WTC11 (cell line): ENCODE measurements around the gene MICAL2. TPM values are rescaled to one million over a fixed set of nuclear protein-coding genes. Genes with fewer than 3 reads are reported as not detected.

ENCODE experiments used
- ATAC-seq: fragments of 200-7000 bp; cut with Tn5 transposase; 2 replicates; pipeline ENCODE4 v1.10.0; 2021; ENCODE audit warnings: mild to moderate bottlenecking, moderate library complexity
- CTCF ChIA-PET: fragments of 300-600 bp; sonication (Branson Sonifier 250); formaldehyde crosslinking; loops from one replicate; lab custom pipeline; 2021; ENCODE audit warnings: antibody characterized with exemption; lab: Charles Lee
- POLR2A ChIA-PET: fragments of 350-600 bp; sonication (Branson Sonifier 250); formaldehyde crosslinking; loops from one replicate; lab custom pipeline; 2021; ENCODE audit warnings: antibody characterized with exemption; lab: Charles Lee
- DNase-seq: peaks from one replicate; pipeline ENCODE4 v3.0.0; 2021; ENCODE audit warnings: low spot score
- H3K27ac Mint-ChIP-seq: 2 replicates; pipeline ENCODE4 v1.8.0; 2021; ENCODE audit warnings: mixed read lengths
- H3K27me3 Mint-ChIP-seq: 2 replicates; pipeline ENCODE4 v1.8.0; 2021; ENCODE audit warnings: low read depth, mild to moderate bottlenecking, moderate library complexity, mixed read lengths
- H3K36me3 Mint-ChIP-seq: 2 replicates; pipeline ENCODE4 v1.8.0; 2021; ENCODE audit warnings: mixed read lengths
- H3K4me1 Mint-ChIP-seq: 2 replicates; pipeline ENCODE4 v1.8.0; 2022; ENCODE audit warnings: mixed read lengths
- H3K4me3 Mint-ChIP-seq: 2 replicates; pipeline ENCODE4 v1.8.0; 2021; ENCODE audit warnings: mild to moderate bottlenecking, moderate library complexity, mixed read lengths
- H3K9me3 Mint-ChIP-seq: 2 replicates; pipeline ENCODE4 v1.8.0; 2021; ENCODE audit warnings: mixed read lengths
- FOXJ3 ChIP-seq: sonication (generic); formaldehyde crosslinking; IDR thresholded peaks from 2 replicates; pipeline ENCODE4 v1.9.0; 2021; ENCODE audit warnings: missing genetic modification reagents, mild to moderate bottlenecking, borderline replicate concordance
- GABPB1 ChIP-seq: sonication (generic); formaldehyde crosslinking; IDR thresholded peaks from 2 replicates; pipeline ENCODE4 v1.8.1; 2023; ENCODE audit warnings: mild to moderate bottlenecking, missing genetic modification reagents
- GRHL2 ChIP-seq: fragments of 250-450 bp; sonication (Bioruptor Pico); IDR thresholded peaks from 2 replicates; pipeline ENCODE4 v1.8.0; 2022; ENCODE audit warnings: mild to moderate bottlenecking, moderate library complexity; ENCODE audit not compliant: insufficient replicate concordance, severe bottlenecking
- IRF2 ChIP-seq: sonication (generic); formaldehyde crosslinking; IDR thresholded peaks from 2 replicates; pipeline ENCODE4 v1.8.0; 2022; ENCODE audit warnings: low read depth, missing genetic modification reagents, borderline replicate concordance
- JAZF1 ChIP-seq: fragments of 250-450 bp; sonication (Bioruptor Pico); IDR thresholded peaks from 2 replicates; pipeline ENCODE4 v1.9.0; 2021; ENCODE audit warnings: moderate library complexity, mild to moderate bottlenecking, inconsistent platforms
- MLX ChIP-seq: sonication (generic); formaldehyde crosslinking; IDR thresholded peaks from 2 replicates; pipeline ENCODE4 v1.8.1; 2023; ENCODE audit warnings: mild to moderate bottlenecking, missing genetic modification reagents, moderate library complexity
- OVOL2 ChIP-seq: fragments of 250-450 bp; sonication (Bioruptor Pico); IDR thresholded peaks from 2 replicates; pipeline ENCODE4 v1.9.0; 2021; ENCODE audit warnings: mild to moderate bottlenecking, borderline replicate concordance
- ZNF121 ChIP-seq: sonication (generic); formaldehyde crosslinking; IDR thresholded peaks from 2 replicates; pipeline ENCODE4 v1.8.0; 2023; ENCODE audit warnings: missing genetic modification reagents
- ZNF281 ChIP-seq: sonication (generic); formaldehyde crosslinking; IDR thresholded peaks from 2 replicates; pipeline ENCODE4 v1.8.0; 2023; ENCODE audit warnings: mild to moderate bottlenecking, missing genetic modification reagents
- ZNF396 ChIP-seq: fragments of 250-450 bp; sonication (Bioruptor Pico); IDR thresholded peaks from 2 replicates; pipeline ENCODE4 v1.8.0; 2021; ENCODE audit warnings: mild to moderate bottlenecking, moderate library complexity, borderline replicate concordance
- ZNF416 ChIP-seq: fragments of 250-450 bp; sonication (Bioruptor Pico); IDR thresholded peaks from 2 replicates; pipeline ENCODE4 v1.9.0; 2021; ENCODE audit warnings: mild to moderate bottlenecking, inconsistent platforms
- ZNF671 ChIP-seq: fragments of 250-450 bp; sonication (Bioruptor Pico); IDR thresholded peaks from 2 replicates; pipeline ENCODE4 v1.8.0; 2021; ENCODE audit warnings: mild to moderate bottlenecking
- total RNA-seq: library from RNA; stranded (reverse); gene quantifications from 3 replicates; pipeline ENCODE4 v1.2.3, GENCODE V29; 2021
- TF ChIP-seq, protein P1 (sequence below): fragments of 250-450 bp; sonication (Bioruptor Pico); IDR thresholded peaks from 2 replicates; pipeline ENCODE4 v1.9.0; 2021; ENCODE audit warnings: mild to moderate bottlenecking
- TF ChIP-seq, protein P2 (sequence below): sonication (generic); formaldehyde crosslinking; IDR thresholded peaks from 2 replicates; pipeline ENCODE4 v1.8.0; 2022; ENCODE audit warnings: mild to moderate bottlenecking, missing genetic modification reagents
- TF ChIP-seq, protein P3 (sequence below): sonication (generic); formaldehyde crosslinking; IDR thresholded peaks from 2 replicates; pipeline ENCODE4 v1.8.1; 2023; ENCODE audit warnings: mild to moderate bottlenecking, missing genetic modification reagents
- TF ChIP-seq, protein P4 (sequence below): sonication (generic); formaldehyde crosslinking; IDR thresholded peaks from 2 replicates; pipeline ENCODE4 v1.8.0; 2022; ENCODE audit warnings: mild to moderate bottlenecking, missing genetic modification reagents

The MICAL2 gene
- total RNA-seq, 1 experiment from 2014 or later: 3.1 TPM

DNA sequence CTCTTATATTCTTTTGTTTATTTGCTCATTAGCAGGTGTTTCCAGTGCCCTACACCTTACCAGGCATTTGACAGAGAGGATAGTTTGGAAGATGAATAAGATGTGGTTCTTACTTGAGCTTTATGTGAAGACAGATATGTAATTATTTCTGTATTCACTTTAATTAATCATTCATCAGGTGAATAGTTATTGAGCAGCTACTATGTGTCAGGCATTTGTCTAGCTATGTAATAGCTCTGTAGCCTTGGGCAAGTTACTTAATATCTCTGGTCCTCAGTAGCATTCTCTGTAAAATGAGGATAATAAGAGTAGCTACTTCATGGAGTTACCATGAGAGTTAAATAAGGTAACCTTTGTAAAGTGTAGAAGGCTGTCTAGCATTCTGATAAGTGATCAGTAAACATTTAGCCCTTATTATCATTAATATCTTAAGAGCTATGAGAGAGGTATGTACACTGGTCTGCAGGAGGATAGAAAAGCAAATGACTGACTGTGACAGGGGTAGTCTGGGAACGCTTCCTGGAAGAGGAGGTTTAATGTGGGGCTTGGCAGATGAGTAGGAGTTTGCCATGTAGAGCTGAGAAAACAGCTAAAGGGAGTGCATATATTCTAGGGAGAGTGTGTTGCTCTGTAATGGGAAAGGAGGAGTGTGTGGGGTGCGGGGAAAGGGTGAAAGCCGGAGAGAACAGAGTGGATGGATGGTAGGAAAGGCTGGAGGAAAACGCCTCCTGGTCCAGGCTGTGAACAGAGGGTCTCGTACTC lies 56.1 kb downstream of the MICAL2 start:
- CTCF ChIA-PET: no interaction called here
- DNase-seq (no peak), ATAC-seq (no peak)
- Mint-ChIP-seq H3K36me3 (no peaks in the 10 kb centered on the region), H3K27me3 (no peaks in the 10 kb centered on the region), H3K9me3 (peaks cover 3% of the 10 kb centered on the region), H3K4me3 (no peak overlapping the region), H3K27ac (no peak overlapping the region), H3K4me1 (no peaks in the 10 kb centered on the region)
- POLR2A ChIA-PET: no interaction called here
- TF ChIP-seq, protein P1, sequence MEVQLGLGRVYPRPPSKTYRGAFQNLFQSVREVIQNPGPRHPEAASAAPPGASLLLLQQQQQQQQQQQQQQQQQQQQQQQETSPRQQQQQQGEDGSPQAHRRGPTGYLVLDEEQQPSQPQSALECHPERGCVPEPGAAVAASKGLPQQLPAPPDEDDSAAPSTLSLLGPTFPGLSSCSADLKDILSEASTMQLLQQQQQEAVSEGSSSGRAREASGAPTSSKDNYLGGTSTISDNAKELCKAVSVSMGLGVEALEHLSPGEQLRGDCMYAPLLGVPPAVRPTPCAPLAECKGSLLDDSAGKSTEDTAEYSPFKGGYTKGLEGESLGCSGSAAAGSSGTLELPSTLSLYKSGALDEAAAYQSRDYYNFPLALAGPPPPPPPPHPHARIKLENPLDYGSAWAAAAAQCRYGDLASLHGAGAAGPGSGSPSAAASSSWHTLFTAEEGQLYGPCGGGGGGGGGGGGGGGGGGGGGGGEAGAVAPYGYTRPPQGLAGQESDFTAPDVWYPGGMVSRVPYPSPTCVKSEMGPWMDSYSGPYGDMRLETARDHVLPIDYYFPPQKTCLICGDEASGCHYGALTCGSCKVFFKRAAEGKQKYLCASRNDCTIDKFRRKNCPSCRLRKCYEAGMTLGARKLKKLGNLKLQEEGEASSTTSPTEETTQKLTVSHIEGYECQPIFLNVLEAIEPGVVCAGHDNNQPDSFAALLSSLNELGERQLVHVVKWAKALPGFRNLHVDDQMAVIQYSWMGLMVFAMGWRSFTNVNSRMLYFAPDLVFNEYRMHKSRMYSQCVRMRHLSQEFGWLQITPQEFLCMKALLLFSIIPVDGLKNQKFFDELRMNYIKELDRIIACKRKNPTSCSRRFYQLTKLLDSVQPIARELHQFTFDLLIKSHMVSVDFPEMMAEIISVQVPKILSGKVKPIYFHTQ: no peak
- TF ChIP-seq, protein P2, sequence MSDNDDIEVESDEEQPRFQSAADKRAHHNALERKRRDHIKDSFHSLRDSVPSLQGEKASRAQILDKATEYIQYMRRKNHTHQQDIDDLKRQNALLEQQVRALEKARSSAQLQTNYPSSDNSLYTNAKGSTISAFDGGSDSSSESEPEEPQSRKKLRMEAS (CRISPR knock-in tag): no peak
- TF ChIP-seq OVOL2: no peak
- TF ChIP-seq, protein P3, sequence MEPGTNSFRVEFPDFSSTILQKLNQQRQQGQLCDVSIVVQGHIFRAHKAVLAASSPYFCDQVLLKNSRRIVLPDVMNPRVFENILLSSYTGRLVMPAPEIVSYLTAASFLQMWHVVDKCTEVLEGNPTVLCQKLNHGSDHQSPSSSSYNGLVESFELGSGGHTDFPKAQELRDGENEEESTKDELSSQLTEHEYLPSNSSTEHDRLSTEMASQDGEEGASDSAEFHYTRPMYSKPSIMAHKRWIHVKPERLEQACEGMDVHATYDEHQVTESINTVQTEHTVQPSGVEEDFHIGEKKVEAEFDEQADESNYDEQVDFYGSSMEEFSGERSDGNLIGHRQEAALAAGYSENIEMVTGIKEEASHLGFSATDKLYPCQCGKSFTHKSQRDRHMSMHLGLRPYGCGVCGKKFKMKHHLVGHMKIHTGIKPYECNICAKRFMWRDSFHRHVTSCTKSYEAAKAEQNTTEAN (CRISPR knock-in tag): no peak
- no peak for TF ChIP-seq ZNF416 (CRISPR knock-in tag)
- TF ChIP-seq ZNF281: no peak
- TF ChIP-seq JAZF1 (CRISPR knock-in tag): no peak
- TF ChIP-seq IRF2 (CRISPR knock-in tag): no peak
- TF ChIP-seq, protein P4, sequence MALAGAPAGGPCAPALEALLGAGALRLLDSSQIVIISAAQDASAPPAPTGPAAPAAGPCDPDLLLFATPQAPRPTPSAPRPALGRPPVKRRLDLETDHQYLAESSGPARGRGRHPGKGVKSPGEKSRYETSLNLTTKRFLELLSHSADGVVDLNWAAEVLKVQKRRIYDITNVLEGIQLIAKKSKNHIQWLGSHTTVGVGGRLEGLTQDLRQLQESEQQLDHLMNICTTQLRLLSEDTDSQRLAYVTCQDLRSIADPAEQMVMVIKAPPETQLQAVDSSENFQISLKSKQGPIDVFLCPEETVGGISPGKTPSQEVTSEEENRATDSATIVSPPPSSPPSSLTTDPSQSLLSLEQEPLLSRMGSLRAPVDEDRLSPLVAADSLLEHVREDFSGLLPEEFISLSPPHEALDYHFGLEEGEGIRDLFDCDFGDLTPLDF: no peak
- no peak for TF ChIP-seq MLX (CRISPR knock-in tag)
- no peak for TF ChIP-seq GABPB1

DNA sequence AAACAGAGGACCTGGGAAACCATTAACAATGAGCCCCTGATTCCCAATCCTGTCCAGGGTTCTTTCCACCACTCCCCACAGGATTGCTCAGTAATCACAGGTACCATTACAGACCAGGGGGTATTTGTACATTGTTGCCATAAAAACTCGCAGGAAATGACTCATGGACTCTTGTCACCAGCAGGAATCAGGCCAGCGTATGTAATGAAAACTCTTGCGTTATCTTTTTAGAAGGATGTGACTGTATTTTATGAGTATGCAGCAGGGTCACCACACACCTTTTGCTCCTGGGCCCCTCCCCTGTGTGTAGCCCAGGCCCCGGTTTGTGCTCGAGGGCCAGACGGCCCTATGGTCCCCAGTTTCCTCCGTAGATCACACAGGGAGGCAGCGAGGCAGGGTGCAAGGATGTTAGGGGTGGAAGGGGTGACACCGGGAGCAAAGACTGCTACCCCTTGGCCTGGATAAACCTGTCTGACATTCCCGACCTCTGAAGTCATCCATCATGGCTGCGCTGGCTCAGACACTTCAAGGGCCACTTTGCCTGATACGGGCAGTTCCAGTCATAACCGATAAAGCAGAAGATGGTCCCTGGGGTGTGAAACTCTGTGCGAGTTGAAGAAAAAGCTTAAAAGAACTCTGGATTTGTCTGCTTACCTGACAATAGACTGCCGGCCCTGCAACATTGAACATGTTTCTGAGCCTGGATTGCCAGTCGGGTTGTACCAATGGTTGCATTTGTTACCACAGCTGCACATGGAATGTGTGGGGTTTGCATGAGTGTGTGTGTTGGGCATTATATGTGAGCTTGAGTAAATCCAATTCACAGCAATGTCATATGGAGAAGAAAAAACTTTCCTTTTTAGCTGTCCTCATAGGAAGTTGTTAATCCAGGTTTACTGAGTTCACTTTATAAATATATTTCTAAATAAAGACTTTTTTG lies 56.9 kb downstream of the MICAL2 start:
- POLR2A ChIA-PET: no interaction called here
- no peak overlapping the region for H3K27ac Mint-ChIP-seq

More for the DNA sequence above, 56.9 kb downstream of the MICAL2 start:
- no peaks in the 10 kb centered on the region for H3K27me3 Mint-ChIP-seq
- DNase-seq (no peak), ATAC-seq (no peak)
- peaks cover under 1% of the 10 kb centered on the region for H3K4me1 Mint-ChIP-seq
- H3K4me3 Mint-ChIP-seq: no peak overlapping the region
- H3K36me3 Mint-ChIP-seq: no peaks in the 10 kb centered on the region
- H3K9me3 Mint-ChIP-seq: peaks cover 3% of the 10 kb centered on the region
- no peak for TF ChIP-seq ZNF396 (CRISPR knock-in tag)
- TF ChIP-seq FOXJ3: no peak
- TF ChIP-seq GRHL2 (CRISPR knock-in tag): no peak
- no peak for TF ChIP-seq ZNF671 (CRISPR knock-in tag)
- TF ChIP-seq ZNF121 (CRISPR knock-in tag): no peak
- TF ChIP-seq, all 79 proteins: peak for 0
- CTCF ChIA-PET: no interaction called here
